Parathyroid adenoma (tissue), 2 donors: ENCODE measurements around the gene PUM1.
A peak's percentile ranks its signal among the peaks of the same experiment; 100 is the strongest.

Experiments used
- H2AFZ ChIP-seq: fragments of 300-600 bp; sonication (generic); one replicate; pipeline ENCODE4 v1.7.0; 2017; ENCODE audit warnings: antibody characterized with exemption, mild to moderate bottlenecking
- H3K27ac ChIP-seq: fragments of 300-600 bp; sonication (generic); one replicate; pipeline ENCODE4 v1.7.0; 2017
- H3K27me3 ChIP-seq: fragments of 300-600 bp; sonication (generic); one replicate; pipeline ENCODE4 v1.7.0; 2017; ENCODE audit warnings: low read length; ENCODE audit not compliant: control insufficient read depth, insufficient read depth
- H3K36me3 ChIP-seq: fragments of 300-600 bp; sonication (generic); one replicate; pipeline ENCODE4 v1.7.0; 2017; ENCODE audit warnings: low read length; ENCODE audit not compliant: control insufficient read depth, insufficient read depth
- H3K4me1 ChIP-seq: fragments of 300-600 bp; sonication (generic); one replicate; pipeline ENCODE4 v1.7.0; 2017; ENCODE audit warnings: control low read depth
- H3K4me2 ChIP-seq: fragments of 300-600 bp; sonication (generic); one replicate; pipeline ENCODE4 v1.7.0; 2017; ENCODE audit warnings: low read length
- H3K4me3 ChIP-seq: fragments of 300-600 bp; sonication (generic); one replicate; pipeline ENCODE4 v1.7.0; 2017; ENCODE audit warnings: low read depth, low read length
- H3K79me2 ChIP-seq: fragments of 300-600 bp; sonication (generic); one replicate; pipeline ENCODE4 v1.7.0; 2017; ENCODE audit warnings: control low read depth
- H3K9ac ChIP-seq: fragments of 300-600 bp; sonication (generic); one replicate; pipeline ENCODE4 v1.7.0; 2017; ENCODE audit warnings: mild to moderate bottlenecking
- H3K9me3 ChIP-seq: fragments of 300-600 bp; sonication (generic); one replicate; pipeline ENCODE4 v1.7.0; 2017; ENCODE audit warnings: low read length; ENCODE audit not compliant: control insufficient read depth
- CTCF ChIP-seq: fragments of 300-600 bp; sonication (generic); IDR thresholded peaks from one replicate; pipeline ENCODE4 v1.7.0; 2017; ENCODE audit warnings: antibody characterized with exemption, mild to moderate bottlenecking
- donor health status: primary hyperparathyroidism.

The PUM1 gene

GRCh38 chr1:30907481-30908315 is 157.8 kb downstream of the PUM1 start:
- Histone ChIP-seq H3K27me3 (no peaks in the 10 kb centered on the region), H3K4me3 (peak overlapping the region; percentile 11), H3K9ac (no peak overlapping the region), H2AFZ (peak overlapping the region; percentile 38), H3K4me1 (no peaks in the 10 kb centered on the region), H3K27ac (no peak overlapping the region), H3K36me3 (no peaks in the 10 kb centered on the region), H3K4me2 (peak overlapping the region; percentile 69), H3K79me2 (no peaks in the 10 kb centered on the region), H3K9me3 (no peaks in the 10 kb centered on the region)
- no peak for TF ChIP-seq CTCF

GRCh38 chr1:30906631-30907441 is 158.7 kb downstream of the PUM1 start:
- no peak overlapping the region for H3K27ac ChIP-seq
- H3K27me3 ChIP-seq, result no peaks in the 10 kb centered on the region
- H3K4me2 ChIP-seq, result no peak overlapping the region
- H3K9ac ChIP-seq, result no peak overlapping the region
- H3K4me3 ChIP-seq, result no peak overlapping the region
- H3K79me2 ChIP-seq, result no peaks in the 10 kb centered on the region
- TF ChIP-seq CTCF, result no peak
- H2AFZ ChIP-seq, result no peak overlapping the region
- H3K4me1 ChIP-seq, result no peaks in the 10 kb centered on the region
- H3K9me3 ChIP-seq, result no peaks in the 10 kb centered on the region
- no peaks in the 10 kb centered on the region for H3K36me3 ChIP-seq

- Histone ChIP-seq H3K79me2 (no peaks in the 10 kb centered on the region), H2AFZ (no peak overlapping the region), H3K27me3 (no peaks in the 10 kb centered on the region), H3K4me3 (no peak overlapping the region), H3K4me1 (no peaks in the 10 kb centered on the region), H3K9me3 (no peaks in the 10 kb centered on the region), H3K36me3 (no peaks in the 10 kb centered on the region), H3K4me2 (no peak overlapping the region), H3K9ac (no peak overlapping the region), H3K27ac (no peak overlapping the region)
- no peak for TF ChIP-seq CTCF
Measured at GRCh38 chr1:30905916-30906620, 159.4 kb downstream of the PUM1 start.

- H3K27me3 ChIP-seq, result no peaks in the 10 kb centered on the region
- H3K79me2 ChIP-seq, result no peaks in the 10 kb centered on the region
- H3K4me2 ChIP-seq, result no peak overlapping the region
- H3K27ac ChIP-seq, result no peak overlapping the region
- H3K36me3 ChIP-seq, result no peaks in the 10 kb centered on the region
- H3K9ac ChIP-seq, result no peak overlapping the region
- no peaks in the 10 kb centered on the region for H3K9me3 ChIP-seq
- TF ChIP-seq CTCF, result no peak
- H3K4me3 ChIP-seq, result no peak overlapping the region
- H2AFZ ChIP-seq, result no peak overlapping the region
- no peaks in the 10 kb centered on the region for H3K4me1 ChIP-seq
Measured at GRCh38 chr1:30905403-30905802, 160.1 kb downstream of the PUM1 start.
